Liver (tissue), 9 donors: ENCODE measurements around the gene HHAT. TPM values are rescaled to one million over a fixed set of nuclear protein-coding genes. Genes with fewer than 3 reads are reported as not detected.
A peak's percentile ranks its signal among the peaks of the same experiment; 100 is the strongest.

Source experiments
- DNase-seq: peaks from one replicate; pipeline ENCODE4 v3.0.0-alpha.2; 2017; ENCODE audit warnings: low spot score
- H3K27ac ChIP-seq, 2 donors: one replicate each; pipeline ENCODE4 v1.7.0; 2013; ENCODE audit warnings: inconsistent platforms in 2 of 2, low read length in 2 of 2, control low read depth in 1 of 2, low read depth in 1 of 2, mild to moderate bottlenecking in 1 of 2
- H3K27me3 ChIP-seq, 4 donors: one replicate each; pipeline versions ENCODE4 v1.6.1 to v1.7.0; 2013; ENCODE audit warnings: low read length in 3 of 4, inconsistent platforms in 1 of 4, mild to moderate bottlenecking in 1 of 4, moderate library complexity in 1 of 4; ENCODE audit not compliant: control insufficient read depth in 4 of 4, insufficient read depth in 4 of 4
- H3K36me3 ChIP-seq, 4 donors: one replicate each; pipeline versions ENCODE4 v1.6.1 to v1.7.0; 2013; ENCODE audit warnings: low read length in 3 of 4, mild to moderate bottlenecking in 3 of 4, low read depth in 1 of 4, moderate library complexity in 1 of 4; ENCODE audit not compliant: control insufficient read depth in 4 of 4, insufficient read depth in 3 of 4
- H3K4me1 ChIP-seq, 4 donors: one replicate each; pipeline versions ENCODE4 v1.6.1 to v1.7.0; 2013; ENCODE audit warnings: low read length in 3 of 4, mild to moderate bottlenecking in 3 of 4, moderate library complexity in 1 of 4; ENCODE audit not compliant: control insufficient read depth in 4 of 4, insufficient read depth in 4 of 4
- H3K4me3 ChIP-seq, 3 donors: one replicate each; pipeline versions ENCODE4 v1.6.1 to v1.7.0; 2013; ENCODE audit warnings: low read length in 3 of 3, control low read depth in 1 of 3, low read depth in 1 of 3, mild to moderate bottlenecking in 1 of 3
- H3K9ac ChIP-seq, 2 donors: one replicate each; pipeline ENCODE4 v1.7.0; 2013; ENCODE audit warnings: low read length in 2 of 2, mild to moderate bottlenecking in 2 of 2, moderate library complexity in 2 of 2, control low read depth in 1 of 2, low read depth in 1 of 2
- H3K9me3 ChIP-seq, 4 donors: one replicate each; pipeline versions ENCODE4 v1.6.1 to v1.7.0; 2013; ENCODE audit warnings: low read length in 3 of 4; ENCODE audit not compliant: control insufficient read depth in 4 of 4
- ATF3 ChIP-seq: IDR thresholded peaks from 2 replicates; pipeline ENCODE4 v1.6.1; 2016; ENCODE audit warnings: antibody characterized with exemption
- CTCF ChIP-seq: fragments of 150-350 bp; IDR thresholded peaks from 2 replicates; pipeline ENCODE4 v1.5.1; 2017; ENCODE audit warnings: improper control_type of control experiment, low read depth, low read length; ENCODE audit not compliant: missing input control
- EGR1 ChIP-seq, 2 donors: IDR thresholded peaks; 2 replicates each; pipeline ENCODE4 v1.6.1; 2016 to 2018; ENCODE audit warnings: antibody characterized with exemption in 2 of 2, low read depth in 2 of 2
- FOXA1 ChIP-seq: IDR thresholded peaks from 2 replicates; pipeline ENCODE4 v1.6.1; 2016; ENCODE audit warnings: antibody characterized with exemption
- HNF4G ChIP-seq: IDR thresholded peaks from 2 replicates; pipeline ENCODE4 v1.6.1; 2016; ENCODE audit warnings: antibody characterized with exemption
- MAX ChIP-seq: IDR thresholded peaks from 2 replicates; pipeline ENCODE4 v1.6.1; 2016; ENCODE audit warnings: antibody characterized with exemption
- NR2F2 ChIP-seq: IDR thresholded peaks from 2 replicates; pipeline ENCODE4 v1.6.1; 2016; ENCODE audit warnings: antibody characterized with exemption
- RAD21 ChIP-seq, 2 donors: IDR thresholded peaks; 2 replicates each; pipeline ENCODE4 v1.6.1; 2016; ENCODE audit warnings: antibody characterized with exemption in 2 of 2, mild to moderate bottlenecking in 2 of 2
- REST ChIP-seq: IDR thresholded peaks from 2 replicates; pipeline ENCODE4 v1.6.1; 2016; ENCODE audit warnings: antibody characterized with exemption, mild to moderate bottlenecking
- SP1 ChIP-seq: IDR thresholded peaks from 2 replicates; pipeline ENCODE4 v1.6.1; 2018; ENCODE audit warnings: antibody characterized with exemption, mild to moderate bottlenecking
- TAF1 ChIP-seq: conservative IDR thresholded peaks from 2 replicates; pipeline ENCODE4 v1.6.1; 2016; ENCODE audit warnings: antibody characterized with exemption, mild to moderate bottlenecking
- YY1 ChIP-seq: IDR thresholded peaks from 2 replicates; pipeline ENCODE4 v1.6.1; 2016; ENCODE audit warnings: antibody characterized with exemption, mild to moderate bottlenecking
- ZBTB33 ChIP-seq: IDR thresholded peaks from 2 replicates; pipeline ENCODE4 v1.6.1; 2016; ENCODE audit warnings: antibody characterized with exemption
- WGBS: extraction: QIAGEN DNeasy Blood & Tissue Kit; methylation state at CpG from one replicate; pipeline ENCODE4 v1.1.7; 2013; 5-methylcytosine and 5-hydroxymethylcytosine counted together
- polyA plus RNA-seq, 2 donors: library from polyadenylated mRNA; stranded (reverse) in 1 of 2; unstranded in 1 of 2; fragments of 200-250 nt in 1 of 2; fragments of >200 nt in 1 of 2; fragmentation: Nextera tagmentation in 1 of 2; extraction: Ambion mirVana in 1 of 2; gene quantifications; one replicate each; pipeline versions ENCODE4 v1.2.1 to v1.2.3, GENCODE V29; 2013 to 2015
- total RNA-seq, 2 donors: library from RNA; depleted of rRNA; stranded (reverse); fragments of >200 nt; gene quantifications; one replicate each; pipeline ENCODE4 v1.2.3, GENCODE V29; 2014
- donor health status: healthy.
- donor health status: healthy.
- donor health status: healthy.
- donor health status: healthy.
- donor health status: healthy.

The HHAT gene
- total and polyA plus RNA-seq, 4 donors: 1.3 to 2.2 (median 1.6) TPM

- no peak overlapping the region for H3K27ac ChIP-seq
- TF ChIP-seq ATF3: no peak
- TF ChIP-seq FOXA1: no peak
- TF ChIP-seq MAX: no peak
- no peak for TF ChIP-seq YY1
- TF ChIP-seq HNF4G: no peak
- TF ChIP-seq NR2F2: no peak
- no peak for TF ChIP-seq ZBTB33
- no peak for TF ChIP-seq REST
- no peak for TF ChIP-seq TAF1
- TF ChIP-seq SP1: no peak
- no peak for TF ChIP-seq EGR1 (IDR thresholded peaks at IDR 0.05; ENCODE audit: low read depth in 2 of 2)
- no peaks in the 10 kb centered on the region for H3K36me3 ChIP-seq
- 93% methylated on average over 5 of the region's 5 CpGs for WGBS
- H3K9ac ChIP-seq: no peak overlapping the region
- no peak overlapping the region for H3K4me3 ChIP-seq
- DNase-seq: no peak
- peaks cover 0 to 10% (median 1%) of the 10 kb centered on the region in 4 donors for H3K4me1 ChIP-seq
- no peaks in the 10 kb centered on the region for H3K9me3 ChIP-seq
- H3K27me3 ChIP-seq: no peaks in the 10 kb centered on the region
These were observed 118.9 kb downstream of the HHAT start for GRCh38 chr1:210447456-210448057.

GRCh38 chr1:210448297-210448892 is 119.7 kb downstream of the HHAT start:
- H3K36me3 ChIP-seq: no peaks in the 10 kb centered on the region
- DNase-seq: no peak
- H3K27me3 ChIP-seq: no peaks in the 10 kb centered on the region
- no peak overlapping the region for H3K27ac ChIP-seq
- WGBS: 57% methylated on average over 4 of the region's 4 CpGs
- peaks cover 0 to 10% (median 1%) of the 10 kb centered on the region in 4 donors for H3K4me1 ChIP-seq
- no peak overlapping the region for H3K4me3 ChIP-seq
- H3K9ac ChIP-seq: no peak overlapping the region
- no peaks in the 10 kb centered on the region for H3K9me3 ChIP-seq
- TF ChIP-seq RAD21 (IDR thresholded peaks at IDR 0.05) (peak; percentile 77 to 85), CTCF (peak; percentile 64), NR2F2 (no peak), FOXA1 (no peak)
